Natural killer cell (primary cell): Measurements from ENCODE around the gene NPDC1. TPM values are rescaled to one million over a fixed set of nuclear protein-coding genes. Genes with fewer than 3 reads are reported as not detected.

ENCODE experiments used
- ATAC-seq, 3 donors: fragments of 150-1000 bp in 2 of 3; fragments of 200-7000 bp in 1 of 3; cut with Tn5 transposase; 1 replicate in 1 of 3; 2 replicates in 2 of 3; pipeline ENCODE4 v1.10.0; 2021; ENCODE audit warnings: mild to moderate bottlenecking in 2 of 3, moderate library complexity in 2 of 3
- DNase-seq, 2 donors: peaks; one replicate each; pipeline versions ENCODE4 v3.0.0 to v3.0.0-alpha.2; 2013 to 2021; ENCODE audit warnings: mixed read lengths in 1 of 2
- H3K27ac ChIP-seq: one replicate; pipeline ENCODE4 v1.5.1; 2013; ENCODE audit warnings: mild to moderate bottlenecking, low read length
- H3K27me3 ChIP-seq: one replicate; pipeline ENCODE4 v1.6.1; 2013; ENCODE audit warnings: low read length; ENCODE audit not compliant: control insufficient read depth, insufficient read depth
- H3K36me3 ChIP-seq: one replicate; pipeline ENCODE4 v1.6.1; 2013; ENCODE audit warnings: low read length; ENCODE audit not compliant: control insufficient read depth, insufficient read depth
- H3K4me1 ChIP-seq: one replicate; pipeline ENCODE4 v1.6.1; 2013; ENCODE audit warnings: low read length; ENCODE audit not compliant: control insufficient read depth, insufficient read depth
- H3K4me3 ChIP-seq: one replicate; pipeline ENCODE4 v1.5.1; 2013; ENCODE audit warnings: low read length
- H3K9me3 ChIP-seq: one replicate; pipeline ENCODE4 v1.6.1; 2013; ENCODE audit warnings: low read length; ENCODE audit not compliant: control insufficient read depth, insufficient read depth
- H3K27ac Mint-ChIP-seq, 2 donors: one replicate each; pipeline ENCODE4 v1.8.0; 2022; ENCODE audit warnings: mild to moderate bottlenecking in 2 of 2, mixed read lengths in 2 of 2, moderate library complexity in 1 of 2
- H3K27me3 Mint-ChIP-seq, 2 donors: one replicate each; pipeline ENCODE4 v1.8.0; 2022; ENCODE audit warnings: low read depth in 2 of 2, mixed read lengths in 2 of 2
- H3K36me3 Mint-ChIP-seq: one replicate; pipeline ENCODE4 v1.8.0; 2022; ENCODE audit warnings: mixed read lengths
- H3K4me1 Mint-ChIP-seq, 2 donors: one replicate each; pipeline ENCODE4 v1.8.0; 2022; ENCODE audit warnings: mixed read lengths in 2 of 2
- H3K4me3 Mint-ChIP-seq: one replicate; pipeline ENCODE4 v1.8.0; 2022; ENCODE audit warnings: mild to moderate bottlenecking, moderate library complexity, mixed read lengths
- H3K9me3 Mint-ChIP-seq, 2 donors: one replicate each; pipeline ENCODE4 v1.8.0; 2022; ENCODE audit warnings: mixed read lengths in 2 of 2
- CTCF ChIP-seq: fragments of 200-600 bp; IDR thresholded peaks from one replicate; pipeline ENCODE4 v1.8.0; 2022; ENCODE audit warnings: antibody characterized with exemption
- WGBS: methylation state at CpG from one replicate; pipeline ENCODE4 v1.1.7; 2013; ENCODE audit warnings: missing lambda C conversion rate; ENCODE audit not compliant: insufficient coverage; 5-methylcytosine and 5-hydroxymethylcytosine counted together
- intact Hi-C: fragments of 100-400 bp; cut with micrococcal nuclease; formaldehyde crosslinking; loops from one replicate; pipeline ENCODE4 v1.14.2; 2022
- total RNA-seq, 4 donors: library from RNA; stranded (reverse); fragments of 120-200 nt in 1 of 4; gene quantifications; one replicate each; pipeline versions ENCODE4 v1.2.3 to v1.2.4, GENCODE V29; 2013 to 2022

NPDC1 gene
- total RNA-seq, 3 donors from 2014 or later (not counting 1 experiment from before 2014, with no cell fraction given) = 0.87 to 5.6 (median 3.4) TPM

DNA sequence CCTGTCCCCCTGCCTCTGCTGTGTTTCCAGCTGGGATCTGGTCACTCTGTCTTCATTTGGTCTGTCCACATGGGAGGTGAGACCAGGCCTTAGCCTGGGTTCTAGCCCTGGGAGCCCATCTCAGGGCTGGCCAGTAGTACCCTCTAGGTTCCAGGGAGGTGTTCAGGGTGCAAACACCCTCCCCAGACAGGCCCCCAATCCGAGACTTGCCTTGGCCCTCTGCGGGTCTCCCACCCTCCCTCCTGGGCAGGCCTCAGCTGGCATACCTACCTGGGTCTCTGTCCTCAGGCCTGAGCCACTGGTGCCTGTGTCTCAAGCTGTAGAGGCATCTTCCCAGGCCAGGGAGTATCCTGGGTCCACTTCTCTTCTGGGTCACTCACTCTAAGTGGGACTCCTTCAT, 25.3 kb upstream of the NPDC1 start:
- H3K4me1 ChIP-seq = peaks cover 25% of the 10 kb centered on the region
- Mint-ChIP-seq H3K4me3 (peak overlapping the region; percentile 82), H3K36me3 (no peaks in the 10 kb centered on the region), H3K4me1 (peaks cover 4 to 26% of the 10 kb centered on the region in 2 donors), H3K9me3 (no peaks in the 10 kb centered on the region), H3K27ac (peak overlapping the region; percentile 64 to 81), H3K27me3 (no peaks in the 10 kb centered on the region)
- ATAC-seq (no peak), DNase-seq (no peak)
- intact Hi-C loops = no loop called here
- WGBS = 95% methylated on average over 2 of the region's 2 CpGs
- no peaks in the 10 kb centered on the region for H3K9me3 ChIP-seq
- H3K4me3 ChIP-seq = no peak overlapping the region
- no peaks in the 10 kb centered on the region for H3K36me3 ChIP-seq
- TF ChIP-seq CTCF = no peak
- H3K27me3 ChIP-seq = no peaks in the 10 kb centered on the region
- H3K27ac ChIP-seq = no peak overlapping the region

- no peak for ATAC-seq
These were observed 24.9 kb upstream of the NPDC1 start for GRCh38 chr9:137070906-137071275.

GRCh38 chr9:137070201-137070905, 24.4 kb upstream of the NPDC1 start, which contains the start of gene SAPCD2:
Gene SAPCD2, minus strand, starts transcription at chr9:137070557. Its CDS starts 97 bp downstream, at chr9:137070460.
- H3K9me3 ChIP-seq = no peaks in the 10 kb centered on the region
- Mint-ChIP-seq H3K4me1 (peaks cover 4 to 26% of the 10 kb centered on the region in 2 donors), H3K27ac (peak within 1 kb of the TSS; percentile 64 to 81), H3K9me3 (no peaks in the 10 kb centered on the region), H3K4me3 (peak within 1 kb of the TSS; percentile 82), H3K27me3 (no peaks in the 10 kb centered on the region), H3K36me3 (no peaks in the 10 kb centered on the region)
- DNase-seq (peak; percentile 84 to 93), ATAC-seq (peak; percentile 88 to 95 (median 91))
- H3K36me3 ChIP-seq = no peaks in the 10 kb centered on the region
- under 1% methylated on average over 72 of the region's 74 CpGs for WGBS
- H3K27ac ChIP-seq = peak within 1 kb of the TSS; percentile 59
- intact Hi-C loops = no loop called here
- no peaks in the 10 kb centered on the region for H3K27me3 ChIP-seq
- peak within 1 kb of the TSS; percentile 35 for H3K4me3 ChIP-seq
- peaks cover 25% of the 10 kb centered on the region for H3K4me1 ChIP-seq
- TF ChIP-seq CTCF = peak; percentile 3

More at GRCh38 chr9:137070906-137071275, 24.9 kb upstream of the NPDC1 start:
- H3K4me1 ChIP-seq = peaks cover 25% of the 10 kb centered on the region
- Mint-ChIP-seq H3K27ac (peak overlapping the region; percentile 64 to 81), H3K4me3 (peak overlapping the region; percentile 82), H3K27me3 (no peaks in the 10 kb centered on the region), H3K9me3 (no peaks in the 10 kb centered on the region), H3K36me3 (no peaks in the 10 kb centered on the region), H3K4me1 (peaks cover 4 to 26% of the 10 kb centered on the region in 2 donors)
- H3K27me3 ChIP-seq = no peaks in the 10 kb centered on the region
- no peak for TF ChIP-seq CTCF
- H3K36me3 ChIP-seq = no peaks in the 10 kb centered on the region
- no peak for DNase-seq
- 24% methylated on average over 6 of the region's 6 CpGs for WGBS
- no peaks in the 10 kb centered on the region for H3K9me3 ChIP-seq
- intact Hi-C loops = no loop called here
- peak overlapping the region; percentile 35 for H3K4me3 ChIP-seq
- H3K27ac ChIP-seq = peak overlapping the region; percentile 59
